ENCODE measurements around the gene MINDY4. TPM values are rescaled to one million over a fixed set of nuclear protein-coding genes. Genes with fewer than 3 reads are reported as not detected.

The MINDY4 gene
- total and polyA plus RNA-seq, 2 donors = 1.5 to 1.7 TPM

DNA sequence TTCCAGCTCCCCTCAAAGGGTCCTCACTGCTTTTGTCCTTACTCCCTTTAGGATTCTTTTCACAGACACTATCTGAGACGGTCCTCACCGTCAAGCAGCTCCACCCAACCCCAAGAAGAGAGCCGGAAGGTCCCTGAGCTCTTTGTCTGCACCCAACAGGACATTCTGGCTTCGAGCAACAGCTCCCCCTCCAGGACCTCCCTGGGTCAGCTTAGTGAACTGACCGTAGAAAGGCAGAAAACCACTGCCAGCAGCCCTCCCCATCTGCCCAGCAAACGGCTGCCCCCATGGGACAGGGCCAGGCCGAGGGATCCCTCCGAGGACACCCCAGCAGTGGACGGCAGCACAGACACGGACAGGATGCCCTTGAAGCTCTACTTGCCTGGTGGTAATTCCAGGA is 19.9 kb downstream of the MINDY4 start:
- WGBS = 91% methylated on average over 10 of the region's 10 CpGs
- peaks cover 0 to 11% of the 10 kb centered on the region in 2 donors for H3K4me1 ChIP-seq (ENCODE audit: control insufficient read depth in 2 of 2, insufficient read depth in 2 of 2, low read length in 2 of 2)

DNA sequence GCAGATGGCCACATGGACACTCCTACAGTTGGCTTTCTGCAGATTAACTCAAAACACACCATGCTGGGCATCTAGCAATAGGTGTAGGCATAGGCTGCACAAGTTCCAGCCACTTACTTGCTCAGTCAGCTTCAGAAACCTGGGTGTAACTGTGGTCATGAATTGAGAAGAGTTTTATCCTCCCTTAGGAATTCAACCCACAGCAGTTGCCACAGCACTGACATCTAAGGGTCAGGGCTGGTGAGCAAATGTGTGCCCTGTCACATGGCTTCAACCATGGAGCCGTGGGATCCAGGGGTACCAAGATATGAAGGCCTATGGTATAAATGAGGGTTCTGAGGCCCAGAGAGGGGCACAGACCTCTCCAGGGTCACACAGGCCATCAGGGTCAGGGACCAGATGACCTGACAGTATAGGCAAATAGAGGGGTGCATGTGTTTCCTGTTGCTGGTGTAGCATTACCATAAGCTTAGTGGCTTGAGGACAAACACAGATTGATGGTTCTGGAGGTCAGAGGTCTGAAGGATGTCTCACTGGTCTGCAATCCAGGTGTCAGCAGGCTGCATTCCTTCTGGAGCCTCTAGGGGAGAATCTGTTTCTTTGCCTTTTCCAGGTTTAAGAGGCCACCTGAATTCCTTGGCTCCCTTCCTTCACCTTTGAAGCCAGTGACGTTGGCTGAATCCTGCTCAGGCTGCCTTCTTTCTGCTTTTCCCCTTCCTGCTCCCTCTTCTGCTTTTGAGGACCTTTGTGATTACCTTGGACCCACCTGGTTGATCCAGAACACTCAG is 24.1 kb downstream of the MINDY4 start:
- Histone ChIP-seq H3K4me3 (ENCODE audit: low read length in 2 of 2) (no peak overlapping the region), H3K27me3 (ENCODE audit: control insufficient read depth in 2 of 2, insufficient read depth in 1 of 2, low read length in 1 of 2) (no peaks in the 10 kb centered on the region), H3K4me1 (ENCODE audit: control insufficient read depth in 2 of 2, insufficient read depth in 2 of 2, low read length in 2 of 2) (peaks cover 8 to 25% of the 10 kb centered on the region in 2 donors), H3K27ac (ENCODE audit: low read depth in 1 of 2, low read length in 1 of 2) (peak overlapping the region in 1 of 2 donors; percentile 45), H3K9me3 (ENCODE audit: control insufficient read depth in 2 of 2, insufficient read depth in 1 of 2, low read length in 1 of 2) (no peaks in the 10 kb centered on the region), H3K36me3 (ENCODE audit: control insufficient read depth in 2 of 2, insufficient read depth in 2 of 2, low read length in 1 of 2) (peaks cover 0 to 6% of the 10 kb centered on the region in 2 donors)
- 80% methylated on average over 2 of the region's 2 CpGs for WGBS
- no peak for DNase-seq (ENCODE audit: low read depth in 6 of 9, low spot score in 9 of 9)

More for the DNA sequence above, 19.9 kb downstream of the MINDY4 start:
- H3K27ac ChIP-seq (ENCODE audit: low read depth in 1 of 2, low read length in 1 of 2) = no peak overlapping the region
- no peaks in the 10 kb centered on the region for H3K27me3 ChIP-seq (ENCODE audit: control insufficient read depth in 2 of 2, insufficient read depth in 1 of 2, low read length in 1 of 2)
- H3K36me3 ChIP-seq (ENCODE audit: control insufficient read depth in 2 of 2, insufficient read depth in 2 of 2, low read length in 1 of 2) = peaks cover 0 to 5% of the 10 kb centered on the region in 2 donors
- no peak overlapping the region for H3K4me3 ChIP-seq (ENCODE audit: low read length in 2 of 2)
- H3K9me3 ChIP-seq (ENCODE audit: control insufficient read depth in 2 of 2, insufficient read depth in 1 of 2, low read length in 1 of 2) = no peaks in the 10 kb centered on the region
- DNase-seq (ENCODE audit: low read depth in 6 of 9, low spot score in 9 of 9) = no peak

DNA sequence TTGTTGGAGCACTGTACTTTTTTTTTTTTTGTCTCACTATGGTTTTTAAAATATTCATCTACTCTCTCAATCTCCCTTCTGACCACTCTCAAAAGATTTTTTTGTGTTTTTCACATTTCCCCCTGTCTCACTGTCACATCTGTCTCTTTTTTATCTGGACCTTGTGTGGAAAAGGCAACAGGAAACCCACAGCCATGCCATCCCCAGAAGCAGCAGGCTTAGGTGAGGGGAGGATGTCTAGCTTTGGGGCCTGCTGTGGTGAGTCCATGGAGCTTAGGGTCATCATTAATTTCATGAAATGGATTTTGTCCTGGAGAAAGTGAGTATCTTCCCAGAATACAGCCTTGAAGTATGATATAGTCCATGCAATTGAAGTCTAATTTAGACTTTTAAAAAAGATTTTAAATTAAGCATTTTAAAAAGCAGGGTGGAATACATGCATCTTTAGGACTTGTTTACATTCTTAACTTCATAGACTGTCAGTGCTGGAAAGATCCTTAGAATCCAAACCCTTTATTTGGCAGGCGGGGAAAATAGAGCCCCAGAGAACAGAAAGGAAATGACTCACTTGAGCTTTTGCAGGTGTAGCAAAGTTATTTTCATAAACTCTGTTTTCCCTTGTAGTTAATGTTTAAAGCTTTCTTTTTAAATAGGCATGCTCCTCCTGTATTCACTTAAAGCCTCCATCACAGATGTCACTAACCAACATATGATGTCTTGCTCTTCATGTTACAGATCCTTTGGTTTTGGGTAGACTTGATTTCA is 25.1 kb downstream of the MINDY4 start:
- no peaks in the 10 kb centered on the region for H3K9me3 ChIP-seq (ENCODE audit: control insufficient read depth in 2 of 2, insufficient read depth in 1 of 2, low read length in 1 of 2)
- no peak overlapping the region for H3K4me3 ChIP-seq (ENCODE audit: low read length in 2 of 2)
- H3K27ac ChIP-seq (ENCODE audit: low read depth in 1 of 2, low read length in 1 of 2) = peak overlapping the region in 1 of 2 donors; percentile 72
- peaks cover 0 to 6% of the 10 kb centered on the region in 2 donors for H3K36me3 ChIP-seq (ENCODE audit: control insufficient read depth in 2 of 2, insufficient read depth in 2 of 2, low read length in 1 of 2)
- DNase-seq (ENCODE audit: low read depth in 6 of 9, low spot score in 9 of 9) = peak in 5 of 9 donors; percentile 11 to 59 (median 26)
- H3K27me3 ChIP-seq (ENCODE audit: control insufficient read depth in 2 of 2, insufficient read depth in 1 of 2, low read length in 1 of 2) = no peaks in the 10 kb centered on the region
- peaks cover 8 to 25% of the 10 kb centered on the region in 2 donors for H3K4me1 ChIP-seq (ENCODE audit: control insufficient read depth in 2 of 2, insufficient read depth in 2 of 2, low read length in 2 of 2)
- 14% methylated on average over 1 of the region's 1 CpG for WGBS

DNA sequence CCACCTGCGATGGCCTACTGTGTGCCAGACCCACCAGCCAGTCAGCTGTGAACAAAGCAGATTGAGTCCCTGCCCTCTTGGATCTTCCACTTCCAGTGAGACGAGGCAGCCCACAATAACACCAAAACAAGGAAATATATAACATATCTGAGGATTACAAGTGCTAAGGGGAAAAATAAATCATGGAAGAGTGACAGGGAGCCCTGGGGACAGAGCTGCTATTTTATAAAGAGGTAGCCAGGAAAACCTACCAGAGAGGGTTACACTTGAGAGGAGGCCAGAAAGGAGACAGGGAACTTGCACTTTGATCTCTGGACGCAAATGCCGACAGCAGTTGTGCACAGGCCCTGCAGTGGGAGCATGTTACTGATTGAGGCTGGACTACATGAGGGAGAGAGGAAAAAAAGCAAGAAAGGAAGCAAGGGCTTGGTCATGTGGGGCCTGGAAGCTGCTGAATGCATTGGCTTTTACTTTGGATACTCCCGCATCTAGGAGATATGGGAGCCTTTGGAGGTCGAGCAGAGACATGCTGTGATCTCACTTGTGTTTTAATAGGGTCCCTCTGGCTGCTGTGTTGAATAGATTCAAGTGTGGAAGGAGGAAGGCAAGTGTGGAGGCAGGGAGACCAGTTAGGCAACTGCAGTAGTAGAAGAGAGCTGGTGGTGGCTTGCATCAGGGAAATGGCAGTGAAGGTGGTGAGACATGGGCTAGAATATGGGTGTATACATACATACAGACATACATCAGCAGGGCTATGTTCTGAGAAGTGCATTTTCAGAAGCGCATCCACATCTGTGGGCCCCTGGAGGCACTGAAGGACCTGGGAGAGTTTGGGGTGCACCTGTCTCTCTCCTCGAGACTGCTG is 26.2 kb downstream of the MINDY4 start:
- Histone ChIP-seq H3K4me1 (ENCODE audit: control insufficient read depth in 2 of 2, insufficient read depth in 2 of 2, low read length in 2 of 2) (peaks cover 8 to 25% of the 10 kb centered on the region in 2 donors), H3K9me3 (ENCODE audit: control insufficient read depth in 2 of 2, insufficient read depth in 1 of 2, low read length in 1 of 2) (no peaks in the 10 kb centered on the region), H3K4me3 (ENCODE audit: low read length in 2 of 2) (no peak overlapping the region), H3K36me3 (ENCODE audit: control insufficient read depth in 2 of 2, insufficient read depth in 2 of 2, low read length in 1 of 2) (peaks cover 0 to 6% of the 10 kb centered on the region in 2 donors), H3K27ac (ENCODE audit: low read depth in 1 of 2, low read length in 1 of 2) (peak overlapping the region in 1 of 2 donors; percentile 72), H3K27me3 (ENCODE audit: control insufficient read depth in 2 of 2, insufficient read depth in 1 of 2, low read length in 1 of 2) (no peaks in the 10 kb centered on the region)
- no peak for DNase-seq (ENCODE audit: low read depth in 6 of 9, low spot score in 9 of 9)
- WGBS = 81% methylated on average over 8 of the region's 8 CpGs

DNA sequence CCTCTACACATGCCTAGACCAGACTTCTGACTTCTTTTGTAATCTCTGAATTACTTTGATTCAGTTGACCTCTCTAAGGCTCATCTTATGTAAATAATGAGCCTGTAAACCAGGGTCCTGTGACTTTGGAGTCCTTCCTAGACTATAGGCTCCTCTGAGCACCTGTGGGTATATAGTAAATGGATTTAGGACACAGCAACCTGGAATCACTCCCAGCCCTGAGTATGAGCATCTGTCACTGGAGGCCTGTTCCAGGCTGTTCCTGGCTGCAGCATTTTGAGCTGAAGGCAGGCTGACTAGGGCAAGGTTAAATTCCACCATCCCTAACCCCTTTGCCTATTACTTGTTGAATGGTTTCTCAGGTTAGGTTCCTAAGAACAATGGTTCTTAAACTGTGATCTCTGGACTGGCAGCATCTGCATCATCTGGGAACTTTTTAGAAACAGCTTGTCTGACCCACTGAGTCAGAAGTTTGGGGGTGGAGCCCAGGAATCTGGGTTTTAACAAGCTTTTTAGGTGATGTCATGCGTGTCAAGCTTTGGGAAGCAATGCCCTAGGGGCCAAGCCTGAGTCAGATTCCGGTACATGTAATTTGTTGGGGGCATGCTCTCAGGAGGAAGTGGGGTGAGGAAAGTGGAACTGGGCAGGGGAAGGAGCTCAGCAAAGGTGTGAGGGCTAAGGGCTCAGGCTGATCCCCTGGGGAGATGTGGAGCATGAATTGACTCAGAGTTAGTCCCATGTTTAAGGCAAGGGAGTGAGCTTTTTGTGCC is 28.2 kb downstream of the MINDY4 start:
- no peak overlapping the region for H3K4me3 ChIP-seq (ENCODE audit: low read length in 2 of 2)
- WGBS = 94% methylated on average over 2 of the region's 2 CpGs
- H3K36me3 ChIP-seq (ENCODE audit: control insufficient read depth in 2 of 2, insufficient read depth in 2 of 2, low read length in 1 of 2) = peaks cover 0 to 2% of the 10 kb centered on the region in 2 donors
- H3K9me3 ChIP-seq (ENCODE audit: control insufficient read depth in 2 of 2, insufficient read depth in 1 of 2, low read length in 1 of 2) = no peaks in the 10 kb centered on the region
- H3K27ac ChIP-seq (ENCODE audit: low read depth in 1 of 2, low read length in 1 of 2) = no peak overlapping the region
- H3K27me3 ChIP-seq (ENCODE audit: control insufficient read depth in 2 of 2, insufficient read depth in 1 of 2, low read length in 1 of 2) = no peaks in the 10 kb centered on the region
- DNase-seq (ENCODE audit: low read depth in 6 of 9, low spot score in 9 of 9) = no peak
- peaks cover 8 to 25% of the 10 kb centered on the region in 2 donors for H3K4me1 ChIP-seq (ENCODE audit: control insufficient read depth in 2 of 2, insufficient read depth in 2 of 2, low read length in 2 of 2)

DNA sequence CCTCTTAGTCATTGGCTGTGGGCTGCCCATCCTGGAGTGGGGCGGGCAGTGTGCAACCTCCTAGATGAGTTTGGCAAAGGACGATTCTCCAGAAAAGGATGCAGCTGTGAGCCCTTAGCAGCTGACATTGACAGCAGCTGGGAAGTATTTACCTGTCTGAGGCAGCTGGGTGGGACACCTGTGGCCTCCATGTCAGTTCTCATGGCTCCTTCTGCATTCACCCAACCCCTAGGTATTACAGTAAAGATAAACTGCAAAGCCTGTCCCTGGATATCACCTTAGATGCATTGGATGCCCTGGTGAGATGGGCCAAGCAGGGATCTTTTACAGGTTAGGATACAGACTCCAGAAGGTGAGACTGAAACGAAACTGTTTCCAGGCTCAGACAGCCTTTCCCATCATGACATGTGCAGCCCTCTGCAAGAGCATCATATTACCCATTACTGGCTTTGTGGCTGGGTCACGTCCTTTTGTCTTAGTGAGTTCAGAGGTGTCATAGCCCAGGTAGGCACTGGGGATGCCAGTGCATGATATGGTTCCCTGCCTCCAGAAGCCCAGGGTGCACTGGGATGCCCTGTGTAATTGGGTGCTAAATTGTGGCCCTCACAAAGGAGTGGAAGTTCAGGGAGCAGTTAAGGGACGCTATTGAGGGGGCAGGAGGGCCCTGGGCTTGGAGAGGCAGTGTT is 28.9 kb downstream of the MINDY4 start:
- H3K27ac ChIP-seq (ENCODE audit: low read depth in 1 of 2, low read length in 1 of 2) = no peak overlapping the region
- no peak overlapping the region for H3K4me3 ChIP-seq (ENCODE audit: low read length in 2 of 2)

DNA sequence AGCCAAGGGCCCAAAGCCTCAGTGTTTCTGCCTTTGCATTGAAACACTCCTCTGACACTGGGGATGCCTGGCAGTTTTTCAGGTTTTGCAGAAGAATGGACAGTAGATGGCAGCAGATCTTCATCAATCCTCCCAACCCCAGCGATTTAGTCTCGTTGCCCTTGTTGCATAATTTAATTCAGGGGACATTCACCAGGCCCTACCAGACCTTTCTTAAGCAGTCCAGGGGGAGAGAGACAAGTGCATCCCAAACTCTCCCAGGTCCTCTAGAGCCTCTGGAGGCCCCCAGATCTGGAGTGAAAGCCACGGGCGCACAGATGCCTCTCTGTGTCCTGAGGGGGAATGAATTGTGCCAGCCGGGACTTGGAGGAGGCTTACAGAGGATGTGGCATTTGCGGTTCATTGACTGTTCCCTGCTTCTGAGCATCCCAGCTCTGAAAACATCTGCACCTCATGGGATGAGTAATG is 29.6 kb downstream of the MINDY4 start:
- Histone ChIP-seq H3K9me3 (ENCODE audit: control insufficient read depth in 2 of 2, insufficient read depth in 1 of 2, low read length in 1 of 2) (no peaks in the 10 kb centered on the region), H3K36me3 (ENCODE audit: control insufficient read depth in 2 of 2, insufficient read depth in 2 of 2, low read length in 1 of 2) (peaks cover 0 to 2% of the 10 kb centered on the region in 2 donors), H3K27ac (ENCODE audit: low read depth in 1 of 2, low read length in 1 of 2) (no peak overlapping the region), H3K4me3 (ENCODE audit: low read length in 2 of 2) (no peak overlapping the region), H3K27me3 (ENCODE audit: control insufficient read depth in 2 of 2, insufficient read depth in 1 of 2, low read length in 1 of 2) (no peaks in the 10 kb centered on the region), H3K4me1 (ENCODE audit: control insufficient read depth in 2 of 2, insufficient read depth in 2 of 2, low read length in 2 of 2) (peaks cover 8 to 16% of the 10 kb centered on the region in 2 donors)
- DNase-seq (ENCODE audit: low read depth in 6 of 9, low spot score in 9 of 9) = peak; percentile 24 to 79 (median 48)
- WGBS = 58% methylated on average over 6 of the region's 6 CpGs

More for the DNA sequence above, 28.9 kb downstream of the MINDY4 start:
- Histone ChIP-seq H3K27me3 (ENCODE audit: control insufficient read depth in 2 of 2, insufficient read depth in 1 of 2, low read length in 1 of 2) (no peaks in the 10 kb centered on the region), H3K9me3 (ENCODE audit: control insufficient read depth in 2 of 2, insufficient read depth in 1 of 2, low read length in 1 of 2) (no peaks in the 10 kb centered on the region), H3K36me3 (ENCODE audit: control insufficient read depth in 2 of 2, insufficient read depth in 2 of 2, low read length in 1 of 2) (peaks cover 0 to 2% of the 10 kb centered on the region in 2 donors), H3K4me1 (ENCODE audit: control insufficient read depth in 2 of 2, insufficient read depth in 2 of 2, low read length in 2 of 2) (peaks cover 8 to 23% of the 10 kb centered on the region in 2 donors)
- no peak for DNase-seq (ENCODE audit: low read depth in 6 of 9, low spot score in 9 of 9)
- WGBS = 93% methylated on average over 5 of the region's 5 CpGs

DNA sequence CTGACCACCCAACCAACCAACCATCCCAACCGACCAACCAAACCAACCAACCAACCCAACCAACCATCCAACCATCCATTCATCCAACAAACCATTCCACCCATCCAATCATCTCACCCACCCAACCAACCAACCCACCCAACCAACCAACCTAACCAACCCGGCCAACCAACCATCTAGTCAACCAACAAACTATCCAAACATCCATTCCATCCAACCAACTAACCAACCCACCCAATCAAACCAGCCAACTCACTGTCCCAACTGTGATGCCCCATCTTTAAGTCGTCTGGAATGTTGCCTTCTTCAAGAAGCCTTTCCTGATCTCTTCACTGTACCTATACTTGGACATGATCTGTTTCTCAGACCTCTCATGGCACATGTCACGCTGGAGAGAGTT is 31.6 kb downstream of the MINDY4 start:
- Histone ChIP-seq H3K27me3 (ENCODE audit: control insufficient read depth in 2 of 2, insufficient read depth in 1 of 2, low read length in 1 of 2) (no peaks in the 10 kb centered on the region), H3K9me3 (ENCODE audit: control insufficient read depth in 2 of 2, insufficient read depth in 1 of 2, low read length in 1 of 2) (no peaks in the 10 kb centered on the region), H3K36me3 (ENCODE audit: control insufficient read depth in 2 of 2, insufficient read depth in 2 of 2, low read length in 1 of 2) (peaks cover 0 to 2% of the 10 kb centered on the region in 2 donors), H3K27ac (ENCODE audit: low read depth in 1 of 2, low read length in 1 of 2) (no peak overlapping the region), H3K4me3 (ENCODE audit: low read length in 2 of 2) (no peak overlapping the region), H3K4me1 (ENCODE audit: control insufficient read depth in 2 of 2, insufficient read depth in 2 of 2, low read length in 2 of 2) (peaks cover 0 to under 1% of the 10 kb centered on the region in 2 donors)
- no peak for DNase-seq (ENCODE audit: low read depth in 6 of 9, low spot score in 9 of 9)
- WGBS = 97% methylated on average over 4 of the region's 4 CpGs
